Fibroblast of skin of scalp (primary cell): ENCODE measurements around the gene CDC42EP1.
A peak's percentile ranks its signal among the peaks of the same experiment; 100 is the strongest.
"Not testable (repeated sequence)": the region's sequence is repeated elsewhere in the genome, so short reads cannot be mapped to it uniquely, and the experiment has no call there.

ENCODE experiments used
- DNase-seq: peaks from one replicate; pipeline ENCODE4 v3.0.0-alpha.2; 2013

The CDC42EP1 gene

DNA sequence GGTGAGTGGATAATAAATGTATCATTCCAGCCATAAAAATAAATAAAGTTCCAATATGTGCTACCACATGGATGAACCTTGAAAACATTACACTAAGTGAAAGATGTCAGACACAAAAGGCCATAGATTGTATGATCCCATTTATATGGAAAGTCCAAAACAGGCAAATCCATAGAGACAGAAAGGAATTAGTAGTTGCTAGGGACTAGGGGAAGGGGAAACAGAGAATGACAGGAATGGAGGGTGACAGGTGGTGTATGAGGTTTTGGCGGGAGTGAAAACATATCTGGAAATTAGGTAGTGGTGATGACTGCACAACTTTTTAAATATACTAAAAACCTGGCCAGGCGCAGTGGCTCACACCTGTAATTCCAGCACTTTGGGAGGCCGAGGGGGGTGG, 25.8 kb upstream of the CDC42EP1 start:
- no peak for DNase-seq

DNA sequence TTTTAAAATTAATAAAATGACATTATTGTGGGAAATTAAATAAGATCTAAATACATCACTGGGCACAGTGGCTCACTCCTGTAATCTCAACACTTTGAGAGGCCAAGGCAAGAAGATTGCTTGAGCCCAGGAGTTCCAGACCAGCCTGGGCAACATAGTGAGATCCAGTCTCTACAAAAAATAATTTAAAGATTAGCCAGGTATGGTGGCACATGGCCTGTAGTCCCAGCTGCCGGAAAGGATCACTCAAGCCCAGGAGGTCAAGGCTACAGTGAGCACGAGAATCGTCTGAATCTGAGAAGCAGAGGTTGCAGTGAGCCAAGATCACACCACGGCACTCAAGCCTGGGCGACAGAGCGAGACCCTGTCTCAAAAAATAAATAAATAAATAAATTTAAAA, 25.1 kb upstream of the CDC42EP1 start:
- DNase-seq, result no peak

DNA sequence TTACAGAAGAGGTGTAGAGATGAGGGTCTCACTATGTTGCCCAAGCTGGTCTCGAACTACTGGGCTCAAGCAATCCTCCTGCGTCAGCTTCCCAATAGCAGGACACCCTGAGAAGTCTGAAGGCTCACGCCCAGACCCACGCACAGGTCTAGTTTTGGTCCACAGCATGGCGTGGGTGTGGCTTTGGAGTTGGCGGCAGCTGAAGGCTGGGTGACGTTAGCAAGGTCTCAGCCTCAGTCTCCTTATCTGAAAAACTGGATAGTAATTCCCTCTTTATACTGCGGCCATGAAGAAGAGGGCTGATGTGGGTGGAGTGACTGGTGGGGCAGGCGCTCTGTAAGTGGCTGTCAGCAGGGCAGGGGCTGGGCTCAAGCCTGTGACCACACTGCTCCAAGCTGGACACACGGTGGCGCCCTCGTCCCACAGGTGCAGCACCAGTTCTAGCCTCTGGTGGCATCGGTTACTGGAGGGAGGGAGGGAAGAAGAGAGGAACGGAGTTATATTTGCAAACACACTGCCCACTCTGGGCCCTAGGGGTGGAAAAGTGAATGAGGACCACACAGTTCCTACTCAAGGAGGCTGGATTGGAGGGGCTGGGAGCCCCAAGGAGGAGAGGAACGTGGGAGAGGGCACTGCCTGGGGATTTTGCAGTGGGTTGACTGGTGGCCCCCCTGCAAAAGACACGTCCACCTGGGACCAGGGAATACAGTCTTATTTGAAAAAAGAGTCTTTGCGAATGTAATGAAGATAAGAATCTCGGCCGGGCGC, 21.5 kb upstream of the CDC42EP1 start:
- DNase-seq, result peak; percentile 94

DNA sequence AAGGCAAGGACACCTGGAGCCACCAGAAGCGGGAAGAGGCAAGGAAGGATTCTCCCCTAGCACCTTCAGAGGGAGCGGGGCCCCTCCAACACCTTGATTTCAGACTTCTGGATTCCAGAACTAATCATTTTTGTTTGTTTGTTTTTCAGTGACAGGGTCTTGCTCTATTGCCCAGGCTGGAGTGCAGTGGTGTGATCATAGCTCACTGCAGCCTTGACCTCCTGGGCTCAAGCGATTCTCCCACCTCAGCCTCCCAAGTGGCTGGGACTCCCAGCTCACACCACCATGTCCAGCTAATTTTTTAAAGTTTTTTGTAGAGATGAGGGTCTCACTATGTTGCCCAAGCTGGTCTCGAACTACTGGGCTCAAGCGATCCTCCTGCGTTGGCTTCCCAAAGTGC, 20.5 kb upstream of the CDC42EP1 start:
- not testable (repeated sequence) for DNase-seq

DNA sequence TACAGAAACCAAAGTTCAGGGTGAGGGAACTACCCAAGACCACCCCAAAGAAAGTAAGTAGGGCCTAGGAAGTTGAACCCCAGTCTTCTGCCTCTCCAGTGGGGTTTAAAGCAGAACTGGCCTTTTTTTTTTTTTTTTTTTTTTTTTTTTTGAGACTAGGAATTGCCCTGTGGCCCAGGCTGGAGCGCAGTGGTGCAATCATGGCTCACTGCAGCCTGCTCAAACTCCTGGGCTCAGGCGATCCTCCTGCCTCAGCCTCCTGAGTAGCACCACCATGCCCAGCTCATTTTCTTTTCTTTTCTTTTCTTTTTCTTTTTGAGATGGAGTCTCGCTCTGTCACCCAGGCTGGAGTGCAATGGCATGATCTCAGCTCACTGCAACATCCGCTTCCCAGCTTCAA, 17.9 kb upstream of the CDC42EP1 start:
- not testable (repeated sequence) for DNase-seq

DNA sequence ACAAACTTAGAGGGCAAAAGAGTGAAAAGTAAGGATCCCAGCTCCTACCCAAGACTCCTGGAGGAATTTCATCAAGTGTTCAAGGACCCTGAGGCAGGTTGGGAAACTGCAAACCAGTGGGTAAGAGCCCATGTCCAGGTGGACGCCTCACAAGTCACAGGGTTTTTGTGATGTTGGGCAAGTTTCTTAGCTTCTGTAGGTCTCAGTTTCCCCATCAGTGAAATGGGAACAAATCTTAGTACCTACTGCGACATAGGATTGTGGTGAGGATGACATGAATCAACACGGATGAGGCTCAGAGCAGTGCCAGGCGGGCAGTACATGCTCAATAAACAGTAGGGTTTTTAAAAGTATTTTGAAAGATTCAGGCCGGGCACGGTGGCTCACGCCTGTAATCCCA, 17.3 kb upstream of the CDC42EP1 start:
- no peak for DNase-seq

DNA sequence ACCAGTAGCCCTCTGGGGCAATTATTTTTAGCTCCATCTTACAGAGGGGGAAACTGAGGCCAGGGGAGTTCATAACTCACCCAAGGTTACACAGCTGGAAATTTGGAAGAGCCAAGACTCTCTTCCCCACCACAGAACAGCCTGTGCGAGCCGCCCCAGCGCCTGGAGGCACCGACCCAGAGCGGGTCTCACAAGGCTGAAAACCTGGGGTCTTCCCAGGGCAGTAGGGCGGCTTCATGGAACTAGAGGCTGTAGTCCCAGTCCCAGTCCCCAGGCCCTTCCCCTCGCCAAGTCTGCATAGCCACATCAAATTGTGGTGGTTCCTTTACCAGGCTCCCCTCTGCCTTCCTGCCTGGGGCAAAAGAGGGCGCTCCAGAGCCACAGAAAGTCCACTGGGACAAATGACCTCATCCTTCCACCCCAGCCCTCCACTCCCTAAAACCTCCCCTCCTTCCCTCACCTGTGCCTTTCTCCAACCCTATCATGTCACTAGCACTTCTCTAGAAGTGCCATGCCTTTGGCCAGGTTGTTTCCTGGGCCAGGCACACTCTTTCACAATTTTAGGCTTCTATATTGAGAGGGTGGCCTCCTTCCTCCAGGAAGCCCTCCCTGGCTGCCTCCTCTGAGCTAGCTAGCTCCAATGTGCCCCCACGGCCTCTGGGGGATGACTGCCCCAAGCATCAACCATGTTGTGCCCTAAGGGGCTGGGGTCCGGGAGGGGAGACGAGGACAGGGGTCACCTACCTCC, 15.2 kb upstream of the CDC42EP1 start:
- DNase-seq, result peak; percentile 74

DNA sequence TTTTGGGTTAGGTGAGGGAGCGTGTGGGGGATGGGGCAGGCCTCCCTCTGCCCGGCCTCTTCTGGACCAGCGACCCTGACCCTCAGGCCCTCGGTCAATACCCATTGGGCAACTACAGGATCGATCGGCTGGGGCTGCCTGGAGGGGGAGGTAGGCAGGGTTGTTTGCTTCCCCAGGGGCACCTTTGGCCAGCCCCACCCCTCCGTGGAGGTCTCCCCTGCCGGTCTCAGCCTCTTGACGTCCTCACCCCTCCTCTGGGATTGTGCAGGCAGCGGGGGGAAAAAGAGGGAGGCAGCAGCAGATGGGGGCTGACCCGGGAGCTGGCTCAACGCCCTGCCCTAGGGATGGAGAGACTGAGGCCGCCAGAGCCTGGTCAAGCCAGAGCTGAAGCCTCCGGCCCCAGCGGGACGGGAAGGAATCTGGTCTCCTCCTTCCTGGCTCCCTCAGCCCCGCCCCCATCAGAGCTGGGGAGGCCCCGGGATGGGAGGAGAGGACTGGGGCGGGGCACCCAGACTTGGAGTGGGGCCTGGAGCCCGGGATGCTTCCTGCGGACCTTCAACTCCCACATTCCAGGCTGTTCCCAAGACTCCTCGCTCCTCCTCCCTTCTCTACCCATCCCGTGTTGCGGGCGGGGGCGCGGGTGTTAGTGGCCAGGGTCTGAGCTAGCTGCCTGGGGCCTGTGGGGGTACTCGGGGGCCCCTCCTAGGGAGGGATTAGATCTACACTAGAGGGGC, 14.4 kb upstream of the CDC42EP1 start:
- DNase-seq, result peak; percentile 98

DNA sequence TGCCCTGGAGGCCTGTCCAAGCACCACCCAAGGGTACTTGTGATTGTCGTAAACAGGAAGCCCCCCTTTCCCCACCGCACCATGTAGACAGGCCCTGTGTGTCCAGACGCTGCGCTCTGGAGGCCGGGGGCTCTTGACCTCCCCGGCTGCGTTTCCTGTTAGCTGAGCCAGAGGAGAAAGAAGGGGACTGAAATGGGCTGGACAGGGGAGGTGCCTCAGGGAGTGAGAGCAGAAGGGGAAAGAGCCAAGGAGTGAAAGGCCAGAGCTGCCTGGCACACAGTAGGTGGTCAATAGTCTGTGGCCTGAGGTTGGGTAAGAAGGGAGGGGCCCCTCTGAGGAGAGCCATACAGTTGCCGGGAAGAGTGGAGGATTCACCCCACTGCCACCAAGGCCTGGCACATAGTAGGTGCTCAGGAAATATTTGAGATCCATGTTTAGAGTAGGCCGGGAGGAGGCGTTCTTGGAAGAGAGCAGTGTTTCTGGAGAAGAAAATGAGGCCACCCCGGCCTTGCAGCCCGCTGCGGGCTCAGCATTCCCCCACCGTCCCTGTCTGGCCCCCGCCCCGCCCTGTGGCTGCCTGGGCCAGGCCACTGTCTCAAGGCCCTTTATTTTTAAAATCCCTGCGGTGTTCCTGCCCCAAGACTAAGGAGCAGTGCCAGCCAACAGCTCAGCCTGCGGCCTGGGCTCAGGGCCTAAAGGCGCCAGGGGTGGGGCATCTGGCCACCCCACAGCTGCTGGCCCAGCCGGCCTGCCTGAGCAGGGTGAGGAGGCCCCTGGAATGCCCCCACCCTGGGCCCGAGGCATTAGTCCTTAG, 13.6 kb upstream of the CDC42EP1 start:
- DNase-seq, result peak; percentile 42

DNA sequence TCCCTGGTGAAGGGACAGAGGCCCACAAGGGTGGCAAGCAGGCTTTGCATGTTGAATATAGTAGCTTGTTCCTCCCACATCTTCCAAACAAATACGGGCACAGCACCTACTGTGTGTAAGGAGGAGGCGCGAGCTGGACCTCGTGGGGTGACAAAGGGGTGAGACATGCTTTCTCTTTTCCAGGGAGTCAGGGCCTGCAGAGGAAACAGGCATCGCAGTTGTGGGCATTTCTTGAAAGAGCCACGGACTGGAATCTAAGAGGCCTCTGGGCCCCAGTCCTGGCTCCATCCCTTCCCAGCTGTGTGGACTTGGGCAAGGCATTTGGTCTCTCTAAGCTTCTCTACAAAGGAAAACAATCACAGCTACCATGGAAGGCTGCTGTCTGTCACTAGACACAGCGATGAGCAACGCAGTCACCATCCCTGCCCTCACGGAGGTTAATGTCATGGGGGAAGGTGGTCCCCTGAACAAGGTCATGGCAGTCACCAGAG, 13.0 kb upstream of the CDC42EP1 start:
- no peak for DNase-seq

DNA sequence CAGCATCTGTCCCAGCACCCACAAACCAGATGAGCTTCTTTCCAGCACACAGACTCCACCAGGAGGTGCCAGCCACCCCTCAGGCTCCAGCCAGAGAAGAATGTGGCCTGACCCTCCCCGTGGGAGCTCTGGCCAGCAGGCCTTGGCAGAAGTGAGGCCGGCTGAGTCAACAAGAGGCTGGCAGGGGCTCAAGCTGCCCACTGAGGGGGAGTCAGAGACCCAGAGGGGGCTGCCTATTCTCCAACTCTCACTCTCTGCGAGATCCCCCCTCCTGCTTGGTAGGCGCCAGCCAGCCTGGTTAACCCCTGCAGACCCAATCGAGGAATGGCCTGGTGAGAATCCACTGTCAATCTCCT, 10.6 kb upstream of the CDC42EP1 start:
- peak; percentile 61 for DNase-seq

DNA sequence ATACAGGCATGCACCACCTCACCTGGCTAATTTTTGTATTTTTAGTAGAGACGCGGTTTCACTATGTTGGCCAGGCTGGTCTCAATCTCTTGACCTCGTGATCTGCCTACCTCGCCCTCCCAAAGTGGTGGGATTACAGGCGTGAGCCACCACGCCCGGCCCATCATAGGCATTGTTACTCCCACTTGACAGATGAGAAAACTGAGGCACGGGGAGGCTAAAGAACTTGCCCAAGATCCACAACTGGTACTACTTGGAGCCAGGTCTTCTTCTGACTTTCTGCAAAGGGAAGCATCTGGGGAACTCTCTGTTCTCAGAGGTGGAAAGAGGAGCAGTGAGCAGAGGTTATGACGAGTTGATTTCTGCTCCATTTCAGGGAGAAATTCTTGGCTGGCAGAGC, 9.4 kb upstream of the CDC42EP1 start:
- not testable (repeated sequence) for DNase-seq

DNA sequence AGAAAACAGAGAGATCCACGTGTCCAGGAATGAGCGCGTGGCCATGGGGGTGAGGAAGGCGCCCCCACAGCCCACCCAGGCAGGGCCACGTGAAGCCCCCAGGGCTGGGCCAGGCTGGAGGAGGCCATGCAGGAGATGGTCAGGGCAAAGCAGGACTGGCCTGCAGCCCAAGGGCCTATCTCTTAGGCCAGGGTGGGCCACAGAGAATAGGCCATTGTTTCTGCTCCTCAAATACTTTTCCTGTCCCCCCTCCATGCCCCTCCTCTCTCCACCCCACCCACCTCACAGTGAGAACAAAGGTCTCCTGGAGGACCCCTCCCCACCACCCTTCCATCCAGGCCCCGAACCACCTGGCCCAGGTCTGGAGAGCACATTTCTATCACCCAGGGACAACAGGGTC, 8.3 kb upstream of the CDC42EP1 start:
- DNase-seq, result no peak

DNA sequence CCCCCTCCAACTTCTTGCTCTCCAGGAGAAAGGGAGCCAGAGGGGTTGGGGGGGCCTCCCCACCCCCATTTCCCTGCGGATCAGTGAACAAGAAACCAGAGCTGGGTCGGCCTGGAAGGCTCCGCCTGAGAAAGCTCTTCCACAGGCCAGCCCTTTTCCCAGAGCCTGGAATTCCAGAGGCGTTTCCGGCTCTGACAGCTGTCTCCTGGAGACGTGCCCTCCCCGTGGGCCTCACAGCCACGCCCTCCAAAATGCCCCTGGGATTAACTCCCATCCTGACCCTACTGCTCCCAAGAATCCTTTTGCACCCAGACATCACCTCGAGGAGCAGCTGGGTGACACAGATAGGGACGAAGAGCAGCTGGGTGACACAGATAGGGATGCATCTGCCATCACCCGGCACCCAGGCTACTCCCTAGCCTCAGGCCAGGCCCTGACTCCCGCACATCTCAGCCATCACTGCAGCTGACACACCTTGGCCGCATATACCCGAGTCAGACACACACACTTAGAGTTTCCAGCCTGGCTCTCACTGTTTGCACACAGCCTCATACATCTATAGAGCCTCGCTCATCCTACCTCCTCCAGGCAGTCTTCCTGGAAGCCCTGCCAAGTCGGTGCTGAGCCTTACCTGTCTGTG, 7.6 kb upstream of the CDC42EP1 start:
- peak; percentile 84 for DNase-seq

DNA sequence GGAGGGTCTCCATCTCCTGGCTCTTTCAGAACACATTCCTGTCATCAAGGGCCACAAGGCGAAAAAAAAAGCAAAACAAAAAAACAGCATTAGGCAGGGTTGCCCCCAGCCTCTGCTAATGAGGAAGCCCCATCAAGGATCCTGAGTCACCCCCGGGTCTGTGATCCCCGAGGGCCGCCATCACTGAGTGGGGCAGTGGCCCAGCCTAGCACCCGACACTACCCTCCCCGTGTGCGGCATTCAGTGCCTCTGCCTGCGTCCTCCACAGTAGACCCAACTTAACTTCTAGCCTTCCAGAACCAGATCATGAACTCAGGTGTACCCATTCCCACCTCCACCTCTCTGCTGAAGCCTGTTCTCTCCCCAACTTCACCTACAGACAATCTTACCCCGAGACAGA, 6.6 kb upstream of the CDC42EP1 start:
- DNase-seq, result no peak

DNA sequence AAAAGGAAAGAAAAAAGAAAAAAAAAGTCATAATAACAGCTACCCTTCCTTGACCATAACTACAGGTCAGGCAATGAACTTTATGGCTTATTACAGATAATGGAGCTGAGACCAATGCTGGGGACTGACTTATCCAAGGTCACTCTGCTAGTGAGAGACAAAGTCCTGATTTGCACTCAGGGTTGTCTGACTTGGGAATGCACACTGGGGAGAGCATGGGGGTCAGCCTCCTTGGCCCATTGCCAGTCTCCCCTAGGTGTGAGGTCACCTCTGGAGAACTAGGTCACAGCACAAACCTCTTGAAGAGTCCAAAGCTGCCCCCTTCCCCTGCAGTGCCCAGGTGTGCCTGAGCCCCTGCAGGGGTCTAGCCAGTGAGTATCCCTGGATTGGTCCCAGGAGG, 5.3 kb upstream of the CDC42EP1 start:
- no peak for DNase-seq

DNA sequence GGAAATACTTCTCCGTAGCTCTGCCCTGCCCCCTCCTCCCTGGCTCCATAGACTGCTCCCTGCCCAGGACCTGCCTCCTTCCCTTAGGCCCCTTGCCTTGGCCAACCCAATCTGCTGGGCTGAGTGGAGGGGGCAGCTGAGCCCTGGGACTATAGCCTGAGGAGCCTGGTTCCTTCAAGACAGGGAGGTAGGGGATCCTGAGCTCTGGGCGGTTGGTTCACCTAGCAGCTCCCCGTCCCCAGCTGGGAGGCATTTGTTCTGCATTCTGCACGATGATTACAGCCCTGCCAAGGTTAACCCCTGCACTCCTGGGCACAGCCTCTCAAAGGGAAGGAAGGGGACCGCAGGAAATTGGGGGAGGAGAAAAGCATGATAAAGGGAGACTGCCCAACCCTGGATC, 3.6 kb upstream of the CDC42EP1 start:
- no peak for DNase-seq

DNA sequence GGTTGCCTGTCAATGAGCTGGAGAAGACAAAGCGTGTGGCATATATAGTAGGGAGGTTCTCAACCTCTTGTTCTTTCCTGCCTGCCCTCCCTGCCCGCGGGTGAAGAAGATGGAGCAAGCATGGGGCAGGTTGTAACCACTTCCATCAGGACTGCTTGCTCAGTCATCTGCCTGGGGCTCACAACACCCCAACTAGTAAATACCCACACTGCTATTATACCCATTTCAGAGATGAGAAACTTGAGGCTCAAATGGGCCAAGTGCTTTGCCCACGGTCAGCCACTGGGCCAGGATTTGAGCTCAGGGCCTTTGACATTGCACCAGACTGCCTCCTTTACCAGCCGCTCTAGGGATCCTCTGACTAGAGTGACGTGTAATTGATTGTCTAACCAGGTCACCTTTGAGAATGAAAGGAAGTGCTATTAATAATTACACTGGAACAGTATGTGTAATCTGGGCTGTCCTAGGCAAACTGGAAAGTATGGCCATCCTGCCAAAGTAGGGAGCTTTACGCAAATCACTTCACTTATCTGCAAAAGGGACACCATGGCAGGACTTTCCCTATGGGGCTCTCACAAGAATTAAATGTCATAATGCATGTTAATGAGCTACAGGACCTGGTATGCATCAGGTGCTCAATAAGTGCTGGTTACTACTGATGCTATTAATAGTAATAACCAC, 2.8 kb upstream of the CDC42EP1 start:
- no peak for DNase-seq

DNA sequence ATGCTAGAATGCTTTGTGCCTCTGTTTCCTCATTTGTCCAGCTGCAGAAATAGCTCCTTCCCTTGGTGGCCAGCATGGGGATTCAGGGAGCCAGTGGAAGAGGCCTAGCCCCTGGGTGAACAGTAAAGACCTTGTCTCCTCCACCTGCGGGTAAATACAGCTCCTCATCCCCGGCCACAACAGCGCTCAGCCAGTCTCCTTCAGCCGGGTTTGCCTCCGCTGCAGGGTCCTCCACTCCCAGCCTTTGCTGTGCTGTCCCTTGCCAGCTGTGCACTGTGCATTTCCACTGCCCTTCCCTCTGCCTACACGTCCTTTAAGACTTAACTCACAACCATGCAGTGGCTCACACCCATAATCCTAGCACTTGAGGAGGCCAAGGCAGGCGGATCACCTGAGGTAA, 1.5 kb upstream of the CDC42EP1 start:
- DNase-seq, result no peak

DNA sequence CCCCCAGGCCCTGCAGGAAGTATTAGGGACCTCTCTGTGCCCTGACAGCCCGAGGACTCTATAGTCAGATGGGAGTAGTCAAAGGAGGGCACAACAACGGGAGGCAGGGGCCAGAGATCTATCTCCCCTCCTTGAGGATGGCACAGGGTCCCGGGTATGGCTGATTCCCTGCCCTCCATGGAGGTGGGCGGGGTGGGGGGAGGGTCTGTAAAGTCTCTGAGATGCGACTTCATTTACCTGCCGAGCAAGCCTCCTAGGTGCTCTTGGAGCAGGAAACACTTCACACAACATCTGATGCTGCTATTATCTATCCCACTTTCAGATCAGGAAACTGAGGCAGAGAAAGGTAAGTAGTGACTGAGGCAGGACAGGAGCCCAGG, 769 bp upstream of the CDC42EP1 start:
- no peak for DNase-seq

DNA sequence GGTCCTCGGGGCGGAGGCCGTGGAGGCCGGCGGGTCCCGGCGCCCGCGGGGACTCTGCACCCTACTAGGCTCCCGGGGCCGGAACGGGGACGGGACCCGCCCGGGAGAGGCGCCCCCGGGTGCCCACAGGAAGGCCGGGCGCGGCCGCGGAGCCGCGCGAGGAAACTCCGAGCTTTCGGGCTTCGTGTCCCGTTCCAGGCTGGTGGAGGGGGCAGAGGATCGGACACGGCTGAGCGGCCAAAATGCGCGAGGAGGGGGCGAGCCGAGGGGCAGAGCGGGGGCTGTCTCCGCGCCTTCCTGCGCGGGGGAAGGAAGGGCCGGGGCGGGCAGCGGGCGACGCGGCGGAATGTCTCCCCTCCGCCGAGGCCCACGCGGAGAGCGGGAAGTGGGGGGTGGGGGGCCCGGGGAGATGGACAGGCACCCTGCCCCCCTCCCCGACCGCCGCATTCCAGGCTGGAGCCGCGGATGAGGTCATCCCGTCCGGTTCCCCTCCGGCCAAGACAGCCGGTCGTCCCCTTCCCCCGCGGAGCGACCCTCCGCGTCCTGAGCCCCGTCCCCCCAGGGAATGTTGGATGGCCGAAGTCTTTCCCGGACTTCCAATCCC, 430 bp downstream of the CDC42EP1 start:
- peak; percentile 80 for DNase-seq
